CD4-positive, alpha-beta T cell (primary cell): ENCODE data around the gene CERS6. TPM values are rescaled to one million over a fixed set of nuclear protein-coding genes. Genes with fewer than 3 reads are reported as not detected.

Source experiments
- ATAC-seq: fragments of 200-7000 bp; cut with Tn5 transposase; one replicate; pipeline ENCODE4 v1.10.0; 2022; ENCODE audit warnings: mild to moderate bottlenecking; ENCODE audit not compliant: poor library complexity
- CTCF ChIA-PET: fragments of 350-600 bp; sonication (Branson Sonifier 250); formaldehyde crosslinking; loops from one replicate; lab custom pipeline; 2021; ENCODE audit warnings: antibody characterized with exemption, inconsistent platforms; lab: Charles Lee
- POLR2A ChIA-PET: fragments of 350-600 bp; sonication (Branson Sonifier 250); formaldehyde crosslinking; loops from one replicate; lab custom pipeline; 2021; ENCODE audit warnings: antibody characterized with exemption, inconsistent platforms; lab: Charles Lee
- DNase-seq, 14 experiments: peaks; one replicate each; pipeline ENCODE4 v3.0.0-alpha.2; 2013 to 2020; ENCODE audit warnings: mixed read lengths in 2 of 14
- H3K27ac ChIP-seq, 2 donors: one replicate each; pipeline versions ENCODE4 v1.5.1 to v1.7.0; 2013; ENCODE audit warnings: low read length in 2 of 2, low read depth in 1 of 2, mild to moderate bottlenecking in 1 of 2
- H3K27me3 ChIP-seq, 2 experiments: 1 replicate in 1 of 2; 2 replicates in 1 of 2; pipeline versions ENCODE4 v1.6.1 to v1.7.0; 2013; ENCODE audit warnings: low read length in 2 of 2, control low read depth in 1 of 2, mild to moderate bottlenecking in 1 of 2, moderate library complexity in 1 of 2; ENCODE audit not compliant: insufficient read depth in 2 of 2, control insufficient read depth in 1 of 2
- H3K36me3 ChIP-seq: one replicate; pipeline ENCODE4 v1.6.1; 2013; ENCODE audit warnings: low read length, control low read depth; ENCODE audit not compliant: insufficient read depth
- H3K4me1 ChIP-seq: one replicate; pipeline ENCODE4 v1.6.1; 2013; ENCODE audit warnings: low read length, control low read depth; ENCODE audit not compliant: insufficient read depth
- H3K4me3 ChIP-seq: one replicate; pipeline ENCODE4 v1.5.1; 2013; ENCODE audit warnings: mild to moderate bottlenecking, low read length, moderate library complexity
- H3K9me3 ChIP-seq, 2 experiments: 1 replicate in 1 of 2; 2 replicates in 1 of 2; pipeline versions ENCODE4 v1.6.1 to v1.7.0; 2013; ENCODE audit warnings: low read length in 2 of 2, mild to moderate bottlenecking in 2 of 2, control low read depth in 1 of 2, moderate library complexity in 1 of 2; ENCODE audit not compliant: control insufficient read depth in 1 of 2, insufficient read depth in 1 of 2
- H3K27ac Mint-ChIP-seq: one replicate; pipeline ENCODE4 v1.8.0; 2020; ENCODE audit warnings: mixed read lengths
- H3K27me3 Mint-ChIP-seq: one replicate; pipeline ENCODE4 v1.8.0; 2021; ENCODE audit warnings: mixed read lengths
- H3K36me3 Mint-ChIP-seq: one replicate; pipeline ENCODE4 v1.8.0; 2021; ENCODE audit warnings: low read depth, mixed read lengths
- H3K4me1 Mint-ChIP-seq: one replicate; pipeline ENCODE4 v1.8.0; 2021; ENCODE audit warnings: low read depth, mixed read lengths
- H3K4me3 Mint-ChIP-seq: one replicate; pipeline ENCODE4 v1.8.0; 2020; ENCODE audit warnings: mild to moderate bottlenecking, mixed read lengths
- H3K9me3 Mint-ChIP-seq: one replicate; pipeline ENCODE4 v1.8.0; 2020; ENCODE audit warnings: mixed read lengths
- intact Hi-C, 2 experiments: fragments of 100-400 bp; cut with DNase I in 1 of 2; cut with micrococcal nuclease in 1 of 2; formaldehyde crosslinking; loops; one replicate each; pipeline versions ENCODE4 v1.15.1 to v1.9.0; 2023 to 2025; cut with DNase I, micrococcal nuclease
- total RNA-seq, 174 experiments: library from RNA in 2 of 174; stranded (reverse) in 2 of 174; gene quantifications; one replicate each; pipeline ENCODE4 v1.2.3 and lab custom pipeline; 2021 to 2026
- TF ChIP-seq, protein P1 (sequence below): fragments of 200-600 bp; IDR thresholded peaks from one replicate; pipeline ENCODE4 v1.8.0; 2022; ENCODE audit warnings: antibody characterized with exemption, mild to moderate bottlenecking

The CERS6 gene
- total RNA-seq, 2 experiments from 2014 or later, result 16.9 to 17.9 TPM

DNA sequence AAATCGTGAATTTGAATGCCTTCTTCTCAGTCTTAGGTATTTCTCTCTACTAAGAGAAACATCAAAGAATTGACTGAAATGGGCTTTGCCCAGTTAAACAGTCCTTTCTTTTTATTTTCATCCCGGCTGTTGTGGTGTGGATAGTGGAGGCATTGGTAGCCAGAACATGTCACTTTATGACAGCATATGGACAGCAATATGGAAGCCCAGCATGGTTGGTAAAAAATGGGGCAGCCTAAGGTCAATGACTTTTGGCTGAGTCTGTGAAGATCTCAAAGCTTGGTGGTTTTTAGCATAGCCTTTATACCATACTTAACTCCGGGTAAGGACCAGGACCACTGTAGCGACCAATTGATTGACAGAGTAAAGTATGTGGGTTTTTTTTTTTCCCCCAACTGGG lies 3.2 kb downstream of the CERS6 start:
- H3K36me3 Mint-ChIP-seq, result peaks cover 8% of the 10 kb centered on the region
- Histone ChIP-seq H3K9me3 (no peaks in the 10 kb centered on the region), H3K4me1 (peaks cover 13% of the 10 kb centered on the region), H3K4me3 (no peak overlapping the region), H3K36me3 (no peaks in the 10 kb centered on the region), H3K27me3 (no peaks in the 10 kb centered on the region), H3K27ac (no peak overlapping the region)
- ATAC-seq (no peak), DNase-seq (no peak)
- intact Hi-C loops, result loop anchor here (10.0 kb wide), 1 partner anchor 296 kb away; no protein-coding TSS in a partner anchor
- POLR2A ChIA-PET, result no interaction called here
- TF ChIP-seq, protein P1, sequence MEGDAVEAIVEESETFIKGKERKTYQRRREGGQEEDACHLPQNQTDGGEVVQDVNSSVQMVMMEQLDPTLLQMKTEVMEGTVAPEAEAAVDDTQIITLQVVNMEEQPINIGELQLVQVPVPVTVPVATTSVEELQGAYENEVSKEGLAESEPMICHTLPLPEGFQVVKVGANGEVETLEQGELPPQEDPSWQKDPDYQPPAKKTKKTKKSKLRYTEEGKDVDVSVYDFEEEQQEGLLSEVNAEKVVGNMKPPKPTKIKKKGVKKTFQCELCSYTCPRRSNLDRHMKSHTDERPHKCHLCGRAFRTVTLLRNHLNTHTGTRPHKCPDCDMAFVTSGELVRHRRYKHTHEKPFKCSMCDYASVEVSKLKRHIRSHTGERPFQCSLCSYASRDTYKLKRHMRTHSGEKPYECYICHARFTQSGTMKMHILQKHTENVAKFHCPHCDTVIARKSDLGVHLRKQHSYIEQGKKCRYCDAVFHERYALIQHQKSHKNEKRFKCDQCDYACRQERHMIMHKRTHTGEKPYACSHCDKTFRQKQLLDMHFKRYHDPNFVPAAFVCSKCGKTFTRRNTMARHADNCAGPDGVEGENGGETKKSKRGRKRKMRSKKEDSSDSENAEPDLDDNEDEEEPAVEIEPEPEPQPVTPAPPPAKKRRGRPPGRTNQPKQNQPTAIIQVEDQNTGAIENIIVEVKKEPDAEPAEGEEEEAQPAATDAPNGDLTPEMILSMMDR, result no peak
- H3K27ac Mint-ChIP-seq, result peak overlapping the region; percentile 64
- no peaks in the 10 kb centered on the region for H3K9me3 Mint-ChIP-seq
- no peaks in the 10 kb centered on the region for H3K27me3 Mint-ChIP-seq
- CTCF ChIA-PET, result no interaction called here
- peaks cover 50% of the 10 kb centered on the region for H3K4me1 Mint-ChIP-seq
- peak overlapping the region; percentile 90 for H3K4me3 Mint-ChIP-seq

- Mint-ChIP-seq H3K4me3 (no peak overlapping the region), H3K9me3 (no peaks in the 10 kb centered on the region), H3K27ac (peak overlapping the region; percentile 28), H3K36me3 (peaks cover 8% of the 10 kb centered on the region), H3K27me3 (no peaks in the 10 kb centered on the region), H3K4me1 (peaks cover 63% of the 10 kb centered on the region)
- H3K4me3 ChIP-seq, result no peak overlapping the region
- TF ChIP-seq, protein P1, result no peak
- H3K4me1 ChIP-seq, result peaks cover 6% of the 10 kb centered on the region
- ChIA-PET CTCF (no interaction called here), POLR2A (interaction anchor here (1.5 kb wide), 1 partner anchor 30 kb away, joined by 4 read pairs; no protein-coding TSS in a partner anchor)
- no peaks in the 10 kb centered on the region for H3K9me3 ChIP-seq
- no peak overlapping the region for H3K27ac ChIP-seq
- no peak for ATAC-seq
- H3K27me3 ChIP-seq, result no peaks in the 10 kb centered on the region
- intact Hi-C loops, result no loop called here
- no peak for DNase-seq
- no peaks in the 10 kb centered on the region for H3K36me3 ChIP-seq
Measured at GRCh38 chr2:168460571-168460970, 4.5 kb downstream of the CERS6 start.

DNA sequence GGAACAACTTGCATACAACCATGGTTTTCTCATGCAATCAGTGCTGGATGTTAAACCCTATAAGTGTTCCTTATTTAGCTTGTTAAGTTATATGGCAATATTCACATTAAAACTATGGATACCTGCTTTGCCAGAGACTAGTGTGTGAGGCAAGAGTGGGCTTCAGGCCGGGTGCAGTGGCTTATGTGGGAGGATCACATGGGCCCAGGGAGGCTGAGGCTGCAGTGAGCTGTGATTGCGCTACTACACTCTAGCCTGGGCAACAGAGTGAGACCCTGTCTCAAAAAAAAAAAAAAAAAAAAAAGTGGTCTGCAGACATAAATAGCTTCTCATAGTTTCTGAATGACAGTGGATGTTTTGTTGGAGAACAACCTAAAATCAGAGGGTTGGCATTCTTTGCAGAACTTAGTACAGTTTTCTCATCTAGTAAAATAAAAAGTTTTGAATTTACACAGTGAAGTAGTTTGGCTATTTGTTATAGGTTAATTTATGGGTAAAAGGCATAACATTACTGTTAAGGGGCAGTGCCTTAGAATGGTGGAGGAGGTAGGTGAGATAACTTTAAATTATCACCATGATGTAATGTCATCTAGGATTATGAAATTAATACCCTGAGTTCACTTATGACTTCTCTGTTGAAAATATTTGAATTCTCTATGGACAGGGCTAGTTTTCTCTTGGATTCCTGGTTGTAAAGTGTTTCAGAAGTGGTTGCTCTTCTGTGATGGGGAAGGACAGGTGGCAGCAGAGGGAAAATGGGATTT lies 5.3 kb downstream of the CERS6 start:
- intact Hi-C loops, result no loop called here
- Mint-ChIP-seq H3K4me1 (peaks cover 71% of the 10 kb centered on the region), H3K9me3 (no peaks in the 10 kb centered on the region), H3K36me3 (peaks cover 8% of the 10 kb centered on the region), H3K4me3 (no peak overlapping the region), H3K27me3 (no peaks in the 10 kb centered on the region), H3K27ac (peak overlapping the region; percentile 28)
- H3K27ac ChIP-seq, result no peak overlapping the region
- no peak overlapping the region for H3K4me3 ChIP-seq
- no peaks in the 10 kb centered on the region for H3K27me3 ChIP-seq
- POLR2A ChIA-PET, result interaction anchor here (1.5 kb wide), 1 partner anchor 29 kb away, joined by 4 read pairs; no protein-coding TSS in a partner anchor
- ATAC-seq (no peak), DNase-seq (no peak)
- no peaks in the 10 kb centered on the region for H3K36me3 ChIP-seq
- no peaks in the 10 kb centered on the region for H3K9me3 ChIP-seq
- TF ChIP-seq, protein P1, result no peak
- peaks cover 2% of the 10 kb centered on the region for H3K4me1 ChIP-seq
- CTCF ChIA-PET, result no interaction called here
